ENCODE results near the gene UNC45A. TPM values are rescaled to one million over a fixed set of nuclear protein-coding genes. Genes with fewer than 3 reads are reported as not detected.

UNC45A gene
- total RNA-seq, 1 donor from 2014 or later = 102 TPM

GRCh38 chr15:90949979-90950675, 15.0 kb downstream of the UNC45A start:
- Mint-ChIP-seq H3K4me1 (ENCODE audit: unreplicated experiment) (no peaks in the 10 kb centered on the region), H3K4me3 (ENCODE audit: unreplicated experiment) (no peak overlapping the region), H3K27me3 (ENCODE audit: unreplicated experiment) (peaks cover 6% of the 10 kb centered on the region), H3K27ac (ENCODE audit: unreplicated experiment) (no peak overlapping the region), H3K36me3 (ENCODE audit: low read depth, unreplicated experiment) (peaks cover 31% of the 10 kb centered on the region), H3K9me3 (ENCODE audit: unreplicated experiment) (no peaks in the 10 kb centered on the region)
- no peak for DNase-seq (ENCODE audit: low spot score)
- no peak for TF ChIP-seq CTCF (IDR thresholded peaks at IDR 0.05; ENCODE audit: unreplicated experiment)

- no peak for TF ChIP-seq CTCF (IDR thresholded peaks at IDR 0.05; ENCODE audit: unreplicated experiment)
- no peak overlapping the region for H3K4me3 Mint-ChIP-seq (ENCODE audit: unreplicated experiment)
- H3K27me3 Mint-ChIP-seq (ENCODE audit: unreplicated experiment) = peaks cover 8% of the 10 kb centered on the region
- H3K9me3 Mint-ChIP-seq (ENCODE audit: unreplicated experiment) = no peaks in the 10 kb centered on the region
- no peaks in the 10 kb centered on the region for H3K4me1 Mint-ChIP-seq (ENCODE audit: unreplicated experiment)
- H3K27ac Mint-ChIP-seq (ENCODE audit: unreplicated experiment) = no peak overlapping the region
- peaks cover 31% of the 10 kb centered on the region for H3K36me3 Mint-ChIP-seq (ENCODE audit: low read depth, unreplicated experiment)
- no peak for DNase-seq (ENCODE audit: low spot score)
Observed at GRCh38 chr15:90950676-90951075, 15.6 kb downstream of the UNC45A start.

- Mint-ChIP-seq H3K27me3 (ENCODE audit: unreplicated experiment) (peaks cover 12% of the 10 kb centered on the region), H3K27ac (ENCODE audit: unreplicated experiment) (no peak overlapping the region), H3K9me3 (ENCODE audit: unreplicated experiment) (no peaks in the 10 kb centered on the region), H3K36me3 (ENCODE audit: low read depth, unreplicated experiment) (peaks cover 28% of the 10 kb centered on the region), H3K4me3 (ENCODE audit: unreplicated experiment) (no peak overlapping the region), H3K4me1 (ENCODE audit: unreplicated experiment) (peaks cover 2% of the 10 kb centered on the region)
- no peak for TF ChIP-seq CTCF (IDR thresholded peaks at IDR 0.05; ENCODE audit: unreplicated experiment)
- DNase-seq (ENCODE audit: low spot score) = no peak
Observed at GRCh38 chr15:90952901-90953677, 18.0 kb downstream of the UNC45A start.

GRCh38 chr15:90953947-90954711, 19.0 kb downstream of the UNC45A start:
- Mint-ChIP-seq H3K27ac (ENCODE audit: unreplicated experiment) (peak overlapping the region; percentile 48), H3K36me3 (ENCODE audit: low read depth, unreplicated experiment) (peaks cover 20% of the 10 kb centered on the region), H3K27me3 (ENCODE audit: unreplicated experiment) (peaks cover 12% of the 10 kb centered on the region), H3K4me1 (ENCODE audit: unreplicated experiment) (peaks cover 2% of the 10 kb centered on the region), H3K4me3 (ENCODE audit: unreplicated experiment) (peak overlapping the region; percentile 83), H3K9me3 (ENCODE audit: unreplicated experiment) (no peaks in the 10 kb centered on the region)
- no peak for TF ChIP-seq CTCF (IDR thresholded peaks at IDR 0.05; ENCODE audit: unreplicated experiment)
- no peak for DNase-seq (ENCODE audit: low spot score)

Measured in endothelial cell (in vitro differentiated cells).